ENCODE results near the gene DNLZ. TPM values are rescaled to one million over a fixed set of nuclear protein-coding genes. Genes with fewer than 3 reads are reported as not detected.

DNLZ gene
- total RNA-seq, 5 donors from 2014 or later (not counting 1 experiment from before 2014, with no cell fraction given) = 20.4 to 46.8 (median 36.3) TPM

GRCh38 chr9:136327304-136327974 lies 36.1 kb downstream of the DNLZ start, which contains the start of gene GPSM1:
GPSM1 (plus strand) TSS chr9:136327539; CDS start chr9:136327696, 157 bp downstream.
- DNase-seq (peak in 22 of 35 experiments; percentile 8 to 61 (median 29)), ATAC-seq (replicated peaks in 1 of 4) (peak; percentile 65 to 78 (median 68))
- Mint-ChIP-seq H3K9me3 (no peaks in the 10 kb centered on the region), H3K27ac (no peak within 1 kb of the TSS), H3K4me3 (peak within 1 kb of the TSS; percentile 62 to 72 (median 65)), H3K4me1 (peaks cover 4 to 6% (median 4%) of the 10 kb centered on the region in 3 donors), H3K27me3 (peaks cover 0 to 3% of the 10 kb centered on the region in 2 donors), H3K36me3 (no peaks in the 10 kb centered on the region)
- under 1% methylated on average over 64 of the region's 88 CpGs for WGBS (ENCODE audit: insufficient coverage)
- POLR2A ChIA-PET = interaction anchor here in 1 of 2 donors (0.6 kb wide), 1 partner anchor 1226 kb away, joined by 3 read pairs; no protein-coding TSS in a partner anchor
- Histone ChIP-seq H3K9me3 (no peaks in the 10 kb centered on the region), H3K4me1 (ENCODE audit: control insufficient read depth in 1 of 2, extremely low read depth in 1 of 2, insufficient read depth in 2 of 2, low read length in 2 of 2) (peaks cover 0 to 35% of the 10 kb centered on the region in 2 experiments), H3K27me3 (replicated peaks in 1 of 2; ENCODE audit: control insufficient read depth in 2 of 2, extremely low read depth in 1 of 2, insufficient read depth in 2 of 2, low read length in 1 of 2) (peaks cover 0 to 39% of the 10 kb centered on the region in 2 experiments), H3K27ac (ENCODE audit: low read length) (no peak within 1 kb of the TSS), H3K36me3 (ENCODE audit: control insufficient read depth in 2 of 2, extremely low read depth in 1 of 2, insufficient read depth in 1 of 2, low read length in 1 of 2) (no peaks in the 10 kb centered on the region), H3K4me3 (ENCODE audit: control insufficient read depth in 1 of 2, extremely low read depth in 1 of 2, low read length in 1 of 2) (peak within 1 kb of the TSS; percentile 32 to 39)
- CTCF ChIA-PET = no interaction called here

- H3K27me3 ChIP-seq (replicated peaks in 1 of 2; ENCODE audit: control insufficient read depth in 2 of 2, extremely low read depth in 1 of 2, insufficient read depth in 2 of 2, low read length in 1 of 2) = peaks cover 0 to 39% of the 10 kb centered on the region in 2 experiments
- peak overlapping the region; percentile 32 to 33 for H3K4me3 ChIP-seq (ENCODE audit: control insufficient read depth in 1 of 2, extremely low read depth in 1 of 2, low read length in 1 of 2)
- H3K4me1 ChIP-seq (ENCODE audit: control insufficient read depth in 1 of 2, extremely low read depth in 1 of 2, insufficient read depth in 2 of 2, low read length in 2 of 2) = peaks cover 0 to 33% of the 10 kb centered on the region in 2 experiments
- H3K36me3 Mint-ChIP-seq = no peaks in the 10 kb centered on the region
- CTCF ChIA-PET = no interaction called here
- 34% methylated on average over 12 of the region's 17 CpGs for WGBS (ENCODE audit: insufficient coverage)
- peak overlapping the region; percentile 62 to 72 (median 65) for H3K4me3 Mint-ChIP-seq
- POLR2A ChIA-PET = no interaction called here
- H3K27ac Mint-ChIP-seq = no peak overlapping the region
- no peaks in the 10 kb centered on the region for H3K36me3 ChIP-seq (ENCODE audit: control insufficient read depth in 2 of 2, extremely low read depth in 1 of 2, insufficient read depth in 1 of 2, low read length in 1 of 2)
- no peak overlapping the region for H3K27ac ChIP-seq (ENCODE audit: low read length)
- no peaks in the 10 kb centered on the region for H3K9me3 ChIP-seq
- H3K9me3 Mint-ChIP-seq = no peaks in the 10 kb centered on the region
- peak in 1 of 4 experiments; percentile 10 for ATAC-seq (replicated peaks in 1 of 4)
- DNase-seq = no peak
- peaks cover 4 to 6% (median 4%) of the 10 kb centered on the region in 3 donors for H3K4me1 Mint-ChIP-seq
- H3K27me3 Mint-ChIP-seq = peaks cover 0 to 3% of the 10 kb centered on the region in 2 donors
Measured at GRCh38 chr9:136326761-136327303, 36.7 kb downstream of the DNLZ start.

- Histone ChIP-seq H3K9me3 (no peaks in the 10 kb centered on the region), H3K36me3 (ENCODE audit: control insufficient read depth in 2 of 2, extremely low read depth in 1 of 2, insufficient read depth in 1 of 2, low read length in 1 of 2) (no peaks in the 10 kb centered on the region), H3K27me3 (replicated peaks in 1 of 2; ENCODE audit: control insufficient read depth in 2 of 2, extremely low read depth in 1 of 2, insufficient read depth in 2 of 2, low read length in 1 of 2) (peaks cover 0 to 39% of the 10 kb centered on the region in 2 experiments), H3K4me3 (ENCODE audit: control insufficient read depth in 1 of 2, extremely low read depth in 1 of 2, low read length in 1 of 2) (no peak overlapping the region), H3K27ac (ENCODE audit: low read length) (no peak overlapping the region), H3K4me1 (ENCODE audit: control insufficient read depth in 1 of 2, extremely low read depth in 1 of 2, insufficient read depth in 2 of 2, low read length in 2 of 2) (peaks cover 0 to 31% of the 10 kb centered on the region in 2 experiments)
- Mint-ChIP-seq H3K27ac (no peak overlapping the region), H3K4me1 (peaks cover 4 to 6% (median 4%) of the 10 kb centered on the region in 3 donors), H3K9me3 (no peaks in the 10 kb centered on the region), H3K4me3 (peak overlapping the region; percentile 6 to 65 (median 62)), H3K36me3 (no peaks in the 10 kb centered on the region), H3K27me3 (peaks cover 0 to 3% of the 10 kb centered on the region in 2 donors)
- ATAC-seq (replicated peaks in 1 of 4) (no peak), DNase-seq (no peak)
- CTCF ChIA-PET = no interaction called here
- 39% methylated on average over 16 of the region's 28 CpGs for WGBS (ENCODE audit: insufficient coverage)
- POLR2A ChIA-PET = no interaction called here
Measured at GRCh38 chr9:136326061-136326760, 37.3 kb downstream of the DNLZ start.

- H3K36me3 Mint-ChIP-seq = no peaks in the 10 kb centered on the region
- H3K27me3 ChIP-seq (replicated peaks in 1 of 2; ENCODE audit: control insufficient read depth in 2 of 2, extremely low read depth in 1 of 2, insufficient read depth in 2 of 2, low read length in 1 of 2) = peaks cover 0 to 39% of the 10 kb centered on the region in 2 experiments
- H3K4me1 Mint-ChIP-seq = peaks cover 4 to 6% (median 4%) of the 10 kb centered on the region in 3 donors
- peak overlapping the region in 1 of 3 donors; percentile 6 for H3K4me3 Mint-ChIP-seq
- 93% methylated on average over 13 of the region's 13 CpGs for WGBS (ENCODE audit: insufficient coverage)
- ATAC-seq (replicated peaks in 1 of 4) (no peak), DNase-seq (no peak)
- H3K36me3 ChIP-seq (ENCODE audit: control insufficient read depth in 2 of 2, extremely low read depth in 1 of 2, insufficient read depth in 1 of 2, low read length in 1 of 2) = no peaks in the 10 kb centered on the region
- H3K27ac ChIP-seq (ENCODE audit: low read length) = no peak overlapping the region
- H3K9me3 ChIP-seq = no peaks in the 10 kb centered on the region
- no peak overlapping the region for H3K27ac Mint-ChIP-seq
- H3K9me3 Mint-ChIP-seq = no peaks in the 10 kb centered on the region
- peaks cover 0 to 3% of the 10 kb centered on the region in 2 donors for H3K27me3 Mint-ChIP-seq
- POLR2A ChIA-PET = no interaction called here
- H3K4me1 ChIP-seq (ENCODE audit: control insufficient read depth in 1 of 2, extremely low read depth in 1 of 2, insufficient read depth in 2 of 2, low read length in 2 of 2) = peaks cover 0 to 31% of the 10 kb centered on the region in 2 experiments
- no peak overlapping the region for H3K4me3 ChIP-seq (ENCODE audit: control insufficient read depth in 1 of 2, extremely low read depth in 1 of 2, low read length in 1 of 2)
- CTCF ChIA-PET = no interaction called here
Measured at GRCh38 chr9:136325358-136325757, 38.2 kb downstream of the DNLZ start.

- Mint-ChIP-seq H3K36me3 (no peaks in the 10 kb centered on the region), H3K4me3 (no peak overlapping the region), H3K9me3 (no peaks in the 10 kb centered on the region), H3K27ac (no peak overlapping the region), H3K4me1 (peaks cover 4 to 6% (median 4%) of the 10 kb centered on the region in 3 donors), H3K27me3 (peaks cover 0 to 3% of the 10 kb centered on the region in 2 donors)
- no peak for ATAC-seq (replicated peaks in 1 of 4)
- WGBS (ENCODE audit: insufficient coverage) = 83% methylated on average over 21 of the region's 24 CpGs
- Histone ChIP-seq H3K36me3 (ENCODE audit: control insufficient read depth in 2 of 2, extremely low read depth in 1 of 2, insufficient read depth in 1 of 2, low read length in 1 of 2) (no peaks in the 10 kb centered on the region), H3K4me1 (ENCODE audit: control insufficient read depth in 1 of 2, extremely low read depth in 1 of 2, insufficient read depth in 2 of 2, low read length in 2 of 2) (peaks cover 0 to 31% of the 10 kb centered on the region in 2 experiments), H3K9me3 (no peaks in the 10 kb centered on the region), H3K27ac (ENCODE audit: low read length) (no peak overlapping the region), H3K4me3 (ENCODE audit: control insufficient read depth in 1 of 2, extremely low read depth in 1 of 2, low read length in 1 of 2) (no peak overlapping the region), H3K27me3 (replicated peaks in 1 of 2; ENCODE audit: control insufficient read depth in 2 of 2, extremely low read depth in 1 of 2, insufficient read depth in 2 of 2, low read length in 1 of 2) (peaks cover 0 to 39% of the 10 kb centered on the region in 2 experiments)
- POLR2A ChIA-PET = no interaction called here
- CTCF ChIA-PET = no interaction called here
- no peak for DNase-seq
Measured at GRCh38 chr9:136324501-136325300, 38.8 kb downstream of the DNLZ start.
